Mucosa of rectum (tissue), 2 donors: ENCODE measurements around the gene BCL2.
"Not testable (repeated sequence)": the region's sequence is repeated elsewhere in the genome, so short reads cannot be mapped to it uniquely, and the experiment has no call there.

Experiments used
- H3K27ac ChIP-seq, 2 donors: one replicate each; pipeline ENCODE4 v1.7.0; 2013; ENCODE audit warnings: inconsistent platforms in 2 of 2, low read depth in 2 of 2, low read length in 2 of 2
- H3K27me3 ChIP-seq, 2 donors: one replicate each; pipeline ENCODE4 v1.7.0; 2013; ENCODE audit warnings: low read length in 2 of 2; ENCODE audit not compliant: control insufficient read depth in 2 of 2, insufficient read depth in 2 of 2
- H3K36me3 ChIP-seq, 2 donors: one replicate each; pipeline ENCODE4 v1.7.0; 2013; ENCODE audit warnings: low read length in 2 of 2; ENCODE audit not compliant: control insufficient read depth in 2 of 2, insufficient read depth in 2 of 2
- H3K4me1 ChIP-seq, 2 donors: one replicate each; pipeline ENCODE4 v1.7.0; 2013; ENCODE audit warnings: low read length in 2 of 2, mild to moderate bottlenecking in 1 of 2; ENCODE audit not compliant: control insufficient read depth in 2 of 2, insufficient read depth in 2 of 2
- H3K4me3 ChIP-seq, 2 donors: one replicate each; pipeline ENCODE4 v1.7.0; 2013; ENCODE audit warnings: low read length in 2 of 2
- H3K9ac ChIP-seq, 2 donors: one replicate each; pipeline ENCODE4 v1.7.0; 2013; ENCODE audit warnings: low read length in 2 of 2, low read depth in 1 of 2, mild to moderate bottlenecking in 1 of 2
- H3K9me3 ChIP-seq, 2 donors: one replicate each; pipeline ENCODE4 v1.7.0; 2013; ENCODE audit warnings: low read length in 2 of 2; ENCODE audit not compliant: control insufficient read depth in 2 of 2
- donor health status: healthy.
- donor health status: Normal muscosa, but diverticular disease.

Gene BCL2

DNA sequence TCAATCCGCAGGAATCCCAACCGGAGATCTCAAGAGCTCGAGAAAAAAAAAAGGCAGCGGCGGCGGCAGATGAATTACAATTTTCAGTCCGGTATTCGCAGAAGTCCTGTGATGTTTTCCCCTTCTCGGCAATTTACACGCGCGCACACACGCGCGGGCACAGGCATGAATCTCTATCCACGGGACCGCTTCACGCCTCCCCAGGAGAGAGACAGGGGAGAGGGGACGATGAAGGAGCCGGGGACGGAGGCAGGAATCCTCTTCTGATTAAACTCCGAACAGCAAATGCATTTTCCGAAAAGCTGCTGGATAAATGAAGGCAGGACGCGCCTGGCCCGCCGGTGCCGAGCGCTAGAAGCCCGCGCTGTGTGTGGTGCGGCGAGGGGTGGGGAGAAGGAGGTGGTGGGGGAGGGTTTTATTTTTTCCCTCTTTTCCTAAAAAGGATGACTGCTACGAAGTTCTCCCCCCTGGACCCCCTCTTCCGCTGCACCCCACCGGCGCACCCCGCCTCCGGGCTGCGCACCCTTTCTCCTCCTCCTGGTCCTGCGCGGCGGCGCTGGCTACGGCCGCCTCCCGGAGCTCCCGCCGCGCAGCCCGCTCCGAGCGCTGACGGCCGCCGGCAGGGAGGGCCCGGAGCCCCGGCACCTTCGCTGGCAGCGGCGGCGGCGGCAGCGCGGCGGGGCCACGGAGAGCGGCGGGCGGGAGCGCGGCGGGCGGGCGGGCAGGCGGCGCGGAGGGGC is at the start of gene BCL2:
Gene BCL2 (minus strand): TSS at position 387 of the 740 bp plus-strand sequence.
- Histone ChIP-seq H3K27me3 (no peaks in the 10 kb centered on the region), H3K9me3 (no peaks in the 10 kb centered on the region), H3K4me3 (peak within 1 kb of the TSS; percentile 91 to 97), H3K4me1 (peaks cover 13 to 16% of the 10 kb centered on the region in 2 donors), H3K36me3 (no peaks in the 10 kb centered on the region), H3K9ac (peak within 1 kb of the TSS; percentile 76 to 90), H3K27ac (peak within 1 kb of the TSS; percentile 84 to 88)

DNA sequence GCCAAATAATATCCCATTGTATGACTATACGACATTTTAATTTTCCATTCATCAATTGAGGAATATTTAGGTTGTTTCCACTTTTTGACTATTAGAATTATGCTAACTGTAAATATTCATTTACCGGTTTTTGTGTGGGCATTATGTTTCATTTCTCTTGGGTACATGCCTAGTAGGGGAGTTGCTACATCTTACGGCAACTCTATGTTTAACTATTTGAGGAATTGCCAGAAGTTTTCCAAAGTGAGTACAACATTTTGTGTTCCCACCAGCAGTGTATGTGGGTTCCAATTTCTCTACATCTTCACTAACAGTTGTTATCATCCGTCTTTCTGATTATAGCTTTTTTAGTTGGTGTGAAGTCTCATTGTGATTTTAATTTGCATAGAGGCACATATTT is 49.0 kb upstream of the BCL2 start:
- no peaks in the 10 kb centered on the region for H3K9me3 ChIP-seq
- H3K36me3 ChIP-seq: no peaks in the 10 kb centered on the region
- H3K4me1 ChIP-seq: peaks cover 6% of the 10 kb centered on the region in 2 donors
- no peak overlapping the region for H3K27ac ChIP-seq
- no peaks in the 10 kb centered on the region for H3K27me3 ChIP-seq
- no peak overlapping the region for H3K9ac ChIP-seq
- peak overlapping the region in 1 of 2 donors; percentile 81 for H3K4me3 ChIP-seq

DNA sequence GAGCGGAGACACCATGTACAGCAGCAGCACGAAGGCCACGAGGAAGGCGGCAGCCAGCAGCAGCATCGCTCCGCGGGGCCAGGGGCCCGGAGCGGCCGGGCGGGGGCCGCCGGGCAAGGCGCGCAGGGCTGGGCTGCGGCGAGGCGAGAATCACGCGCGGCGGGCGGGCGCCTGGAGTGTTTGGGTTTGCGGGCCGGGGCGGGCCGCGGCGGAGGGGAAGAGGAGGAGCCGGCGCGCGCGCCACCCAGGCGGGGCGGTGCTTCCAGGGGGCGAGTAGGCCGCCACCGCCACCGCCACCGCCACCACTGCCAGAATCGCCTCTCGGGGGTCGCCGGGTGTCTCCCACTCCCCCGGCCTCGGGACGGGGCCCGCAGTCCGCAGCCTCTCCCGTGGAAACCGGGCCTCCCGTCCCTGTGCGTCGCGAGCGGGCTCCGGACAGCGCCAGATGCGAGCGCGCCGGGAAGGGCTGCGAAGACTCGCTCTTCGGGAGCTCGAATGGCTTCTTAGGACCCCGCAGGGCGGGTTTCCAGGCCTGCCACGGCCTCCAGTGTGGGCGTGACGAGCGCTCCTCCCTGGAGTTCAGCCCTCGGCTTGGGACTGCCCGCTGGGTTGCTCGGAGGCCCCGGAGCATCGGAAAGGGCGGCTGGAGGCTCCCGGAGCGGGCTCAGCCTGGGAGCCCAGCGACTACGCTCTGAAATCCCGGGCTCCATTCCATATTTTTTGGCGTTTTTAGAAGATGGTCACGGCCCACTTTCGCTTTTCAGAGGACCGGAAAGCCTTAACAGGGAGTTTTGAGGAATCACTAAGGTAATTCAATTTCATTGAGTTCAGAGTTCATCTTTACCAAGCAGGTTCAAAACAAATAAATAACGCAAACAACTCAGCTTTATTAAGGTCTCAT is 47.7 kb upstream of the BCL2 start, which contains the start of gene KDSR:
Gene KDSR (minus strand): TSS at position 154 of the 901 bp plus-strand sequence. CDS start 88 bp downstream, at position 66.
- Histone ChIP-seq H3K27me3 (no peaks in the 10 kb centered on the region), H3K4me3 (peak within 1 kb of the TSS; percentile 86 to 95), H3K27ac (peak within 1 kb of the TSS; percentile 94 to 97), H3K4me1 (peaks cover 6% of the 10 kb centered on the region in 2 donors), H3K36me3 (peaks cover 4 to 5% of the 10 kb centered on the region in 2 donors), H3K9me3 (no peaks in the 10 kb centered on the region), H3K9ac (peak within 1 kb of the TSS; percentile 80 to 91)

DNA sequence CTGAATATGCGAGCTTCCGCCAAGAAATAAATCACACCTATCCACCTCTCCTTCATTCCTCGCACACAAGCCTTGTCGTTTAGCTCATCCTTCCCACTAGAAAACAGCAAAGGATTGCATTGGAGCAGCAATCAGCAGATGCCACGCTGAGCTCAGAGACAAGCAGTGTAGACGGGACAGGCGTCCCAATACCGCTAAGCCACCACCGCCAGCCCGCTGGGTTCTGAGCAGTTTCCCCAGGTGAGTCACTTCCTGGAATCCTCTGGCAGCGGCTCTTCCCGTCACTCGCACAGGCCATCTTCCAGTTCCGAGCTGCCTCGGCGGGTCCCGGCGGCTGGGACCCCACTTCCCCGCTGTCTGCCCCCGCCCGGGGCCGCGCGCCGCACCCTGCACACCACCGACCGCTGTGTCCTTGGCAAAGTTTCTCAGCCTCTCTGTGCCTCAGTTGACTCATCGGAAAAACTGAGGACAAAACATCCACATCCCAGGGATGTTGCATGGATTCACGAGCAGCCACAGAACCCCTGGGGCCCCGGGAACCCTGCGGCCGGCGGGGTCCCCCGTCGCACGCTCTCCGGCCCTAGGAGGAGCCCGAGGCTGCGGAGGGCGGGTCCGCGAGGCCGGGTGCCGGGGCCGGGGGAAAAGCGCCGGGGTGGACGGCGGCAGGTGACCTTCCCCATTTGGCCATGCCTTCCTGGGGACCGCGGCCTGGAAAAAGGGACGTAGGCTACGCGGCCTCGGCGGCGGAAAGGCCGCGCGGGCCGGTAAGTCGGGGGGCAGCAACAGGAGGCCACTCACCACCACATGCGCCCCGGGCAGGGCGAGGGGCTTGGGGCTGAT is 46.9 kb upstream of the BCL2 start:
- peaks cover 6% of the 10 kb centered on the region in 2 donors for H3K4me1 ChIP-seq
- peak overlapping the region; percentile 80 to 91 for H3K9ac ChIP-seq
- H3K27ac ChIP-seq: peak overlapping the region; percentile 94 to 97
- H3K9me3 ChIP-seq: no peaks in the 10 kb centered on the region
- H3K27me3 ChIP-seq: no peaks in the 10 kb centered on the region
- H3K4me3 ChIP-seq: peak overlapping the region; percentile 86 to 95
- H3K36me3 ChIP-seq: peaks cover 10 to 12% of the 10 kb centered on the region in 2 donors

DNA sequence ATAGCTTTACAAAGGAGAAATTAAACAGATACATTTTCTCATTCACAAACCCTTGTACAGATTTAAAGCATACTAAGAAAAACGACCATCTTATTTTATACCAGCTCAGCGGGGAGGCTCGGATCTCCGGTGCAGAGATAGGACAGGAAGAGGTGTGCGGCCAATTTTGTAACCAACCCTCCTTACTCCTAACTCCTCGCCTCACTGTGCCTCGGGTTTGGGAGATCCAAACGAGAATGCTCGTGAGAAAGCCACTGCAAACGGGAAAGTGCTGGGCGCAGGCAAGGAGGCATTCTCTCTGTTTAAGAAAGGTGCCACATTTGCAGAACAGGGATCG is 46.3 kb upstream of the BCL2 start:
- Histone ChIP-seq H3K9ac (peak overlapping the region; percentile 80 to 91), H3K27me3 (no peaks in the 10 kb centered on the region), H3K27ac (peak overlapping the region in 1 of 2 donors; percentile 97), H3K36me3 (peaks cover 10 to 16% of the 10 kb centered on the region in 2 donors), H3K4me1 (peaks cover 6% of the 10 kb centered on the region in 2 donors), H3K4me3 (peak overlapping the region; percentile 86 to 95), H3K9me3 (no peaks in the 10 kb centered on the region)

DNA sequence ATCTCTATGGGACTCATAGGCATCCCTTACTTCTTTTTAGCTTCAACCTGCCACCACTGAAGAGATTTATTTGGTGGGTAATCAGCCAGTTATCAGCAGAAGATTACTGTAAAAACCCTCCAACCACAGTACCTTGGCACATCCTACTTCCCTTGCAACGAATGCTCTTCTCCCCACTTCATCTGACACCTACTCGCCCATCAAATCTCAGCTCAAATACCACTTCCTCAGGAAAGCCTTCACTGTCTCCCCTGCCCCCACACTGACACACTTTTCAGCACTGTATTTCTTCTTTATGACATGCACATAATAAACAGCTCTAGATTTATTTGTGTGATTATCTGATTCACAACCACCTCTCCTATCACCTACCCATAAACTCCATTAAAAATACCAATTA is 44.4 kb upstream of the BCL2 start:
- Histone ChIP-seq H3K27ac (no peak overlapping the region), H3K4me3 (no peak overlapping the region), H3K9me3 (no peaks in the 10 kb centered on the region), H3K36me3 (peaks cover 22 to 26% of the 10 kb centered on the region in 2 donors), H3K4me1 (peaks cover 6% of the 10 kb centered on the region in 2 donors), H3K9ac (no peak overlapping the region), H3K27me3 (no peaks in the 10 kb centered on the region)

DNA sequence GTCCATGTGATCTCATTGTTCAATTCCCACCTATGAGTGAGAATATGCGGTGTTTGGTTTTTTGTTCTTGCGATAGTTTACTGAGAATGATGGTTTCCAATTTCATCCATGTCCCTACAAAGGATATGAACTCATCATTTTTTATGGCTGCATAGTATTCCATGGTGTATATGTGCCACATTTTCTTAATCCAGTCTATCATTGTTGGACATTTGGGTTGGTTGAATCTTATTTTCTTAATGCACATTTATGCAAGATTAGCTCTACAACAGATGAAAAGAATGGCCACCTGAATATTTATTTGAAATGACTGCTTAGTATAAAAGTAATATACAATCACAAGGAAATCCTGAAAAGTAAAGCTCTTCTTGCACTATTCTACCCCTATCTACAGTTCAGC is 43.9 kb upstream of the BCL2 start:
- H3K27ac ChIP-seq, H3K4me3 ChIP-seq, H3K27me3 ChIP-seq, H3K9me3 ChIP-seq, H3K4me1 ChIP-seq, H3K9ac ChIP-seq: not testable (repeated sequence)
- H3K36me3 ChIP-seq: peaks cover 22 to 28% of the 10 kb centered on the region in 2 donors

DNA sequence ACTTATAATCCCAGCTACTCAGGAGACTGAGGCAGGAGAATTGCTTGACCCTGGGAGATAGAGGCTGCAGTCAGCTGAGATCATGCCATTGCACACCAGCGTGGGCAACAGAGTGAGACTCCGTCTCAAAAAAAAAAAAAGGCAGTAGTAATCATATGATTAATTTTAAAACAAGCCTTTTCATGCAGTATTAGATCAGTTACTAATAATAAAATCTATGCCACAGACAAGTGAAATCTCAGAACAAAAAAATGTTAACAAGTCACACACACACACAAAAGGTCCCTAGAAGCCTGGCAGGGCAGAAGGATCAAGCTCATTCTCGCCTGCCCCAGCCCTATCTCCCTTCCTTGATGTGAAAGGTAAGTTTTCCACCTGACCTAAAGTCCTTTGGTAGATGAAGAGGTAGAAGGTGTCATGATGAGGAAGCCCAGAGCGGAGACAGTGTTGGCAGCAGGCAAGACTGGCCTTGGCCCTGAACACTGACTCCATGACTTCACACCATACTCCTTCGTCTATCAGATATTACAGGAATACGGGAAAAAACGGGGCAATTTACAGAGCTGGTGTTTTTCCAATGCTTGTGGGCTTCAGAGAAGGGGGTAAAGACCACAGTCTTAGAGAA is 36.8 kb upstream of the BCL2 start:
- H3K9me3 ChIP-seq: no peaks in the 10 kb centered on the region
- H3K27me3 ChIP-seq: no peaks in the 10 kb centered on the region
- peaks cover 51 to 53% of the 10 kb centered on the region in 2 donors for H3K36me3 ChIP-seq
- H3K4me1 ChIP-seq: no peaks in the 10 kb centered on the region
- H3K27ac ChIP-seq: no peak overlapping the region
- no peak overlapping the region for H3K9ac ChIP-seq
- no peak overlapping the region for H3K4me3 ChIP-seq

DNA sequence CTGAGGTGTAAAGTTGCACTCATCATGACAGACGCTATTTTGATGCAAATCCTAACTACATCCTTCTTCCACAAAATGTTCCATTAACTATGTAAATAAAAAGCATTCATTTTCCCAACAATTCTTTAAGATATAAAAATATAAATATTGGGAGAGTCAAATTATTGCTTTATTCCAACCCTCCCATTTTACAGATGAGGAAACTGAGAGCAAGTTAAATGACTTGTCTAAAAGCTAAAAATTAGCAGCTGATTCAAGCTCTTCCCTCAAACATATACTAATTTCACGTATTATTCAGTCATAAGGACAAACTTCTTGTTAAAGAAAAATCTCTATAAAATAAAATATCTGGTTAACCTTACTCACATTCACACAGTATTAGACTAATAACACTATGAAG is 30.7 kb upstream of the BCL2 start:
- H3K9ac ChIP-seq: no peak overlapping the region
- H3K27ac ChIP-seq: no peak overlapping the region
- H3K9me3 ChIP-seq: no peaks in the 10 kb centered on the region
- no peaks in the 10 kb centered on the region for H3K27me3 ChIP-seq
- no peak overlapping the region for H3K4me3 ChIP-seq
- no peaks in the 10 kb centered on the region for H3K4me1 ChIP-seq
- H3K36me3 ChIP-seq: peaks cover 51 to 67% of the 10 kb centered on the region in 2 donors
